HG03066 (cell line): ENCODE results near the gene CCDC183.
"Not testable (repeated sequence)": the region's sequence is repeated elsewhere in the genome, so short reads cannot be mapped to it uniquely, and the experiment has no call there.

ENCODE experiments used
- ATAC-seq: cut with Tn5 transposase; IDR thresholded peaks from one replicate; pipeline ENCODE4 v1.9.1; 2021; ENCODE audit warnings: low read depth; ENCODE audit not compliant: unreplicated experiment

The CCDC183 gene

GRCh38 chr9:136823136-136824046 lies 27.3 kb downstream of the CCDC183 start:
- ATAC-seq = no peak

GRCh38 chr9:136824496-136825225 lies 28.5 kb downstream of the CCDC183 start:
- ATAC-seq = no peak

DNA sequence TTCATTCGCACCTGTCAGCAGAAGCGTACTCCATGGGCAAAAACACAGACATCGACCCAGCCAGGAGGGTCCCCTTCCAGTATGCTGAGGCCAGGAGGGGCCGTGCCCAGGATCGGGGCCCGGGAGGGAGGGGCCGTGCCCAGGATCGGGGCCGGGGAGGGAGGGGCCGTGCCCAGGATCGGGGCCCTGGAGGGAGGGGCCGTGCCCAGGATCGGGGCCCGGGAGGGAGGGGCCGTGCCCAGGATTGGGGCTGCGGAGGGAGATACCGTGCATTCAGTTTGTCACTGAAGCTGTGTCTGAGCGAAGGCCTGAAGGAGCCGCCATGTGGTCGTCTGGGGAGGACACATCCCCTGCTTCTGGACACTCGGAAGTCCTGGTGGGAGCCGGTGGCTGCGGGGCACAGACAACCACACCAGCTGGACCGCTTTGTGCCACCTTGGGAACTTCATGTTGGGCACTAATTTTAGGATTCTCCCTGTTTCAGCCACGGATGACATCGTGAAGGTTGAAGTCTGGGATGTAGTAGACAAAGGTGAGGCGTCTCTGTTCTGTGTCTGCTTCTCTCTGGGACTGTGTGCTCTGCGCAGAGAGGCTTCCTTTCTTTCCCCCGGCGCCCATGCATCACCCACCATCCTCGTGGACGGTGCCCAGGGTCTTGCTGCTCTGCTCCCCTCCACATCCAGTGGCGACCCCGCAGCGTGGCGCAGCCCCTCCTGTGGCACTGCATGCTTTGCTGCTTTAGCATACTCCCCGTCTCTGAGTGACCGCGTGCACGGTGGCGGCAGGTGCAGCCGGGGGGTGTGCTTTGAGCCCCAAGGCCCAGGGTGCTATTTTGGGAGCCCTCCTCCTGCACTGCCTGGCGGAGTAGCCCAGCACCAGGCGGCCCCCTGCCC lies 29.4 kb downstream of the CCDC183 start:
- no peak for ATAC-seq

GRCh38 chr9:136826188-136826541 lies 30.0 kb downstream of the CCDC183 start:
- no peak for ATAC-seq

DNA sequence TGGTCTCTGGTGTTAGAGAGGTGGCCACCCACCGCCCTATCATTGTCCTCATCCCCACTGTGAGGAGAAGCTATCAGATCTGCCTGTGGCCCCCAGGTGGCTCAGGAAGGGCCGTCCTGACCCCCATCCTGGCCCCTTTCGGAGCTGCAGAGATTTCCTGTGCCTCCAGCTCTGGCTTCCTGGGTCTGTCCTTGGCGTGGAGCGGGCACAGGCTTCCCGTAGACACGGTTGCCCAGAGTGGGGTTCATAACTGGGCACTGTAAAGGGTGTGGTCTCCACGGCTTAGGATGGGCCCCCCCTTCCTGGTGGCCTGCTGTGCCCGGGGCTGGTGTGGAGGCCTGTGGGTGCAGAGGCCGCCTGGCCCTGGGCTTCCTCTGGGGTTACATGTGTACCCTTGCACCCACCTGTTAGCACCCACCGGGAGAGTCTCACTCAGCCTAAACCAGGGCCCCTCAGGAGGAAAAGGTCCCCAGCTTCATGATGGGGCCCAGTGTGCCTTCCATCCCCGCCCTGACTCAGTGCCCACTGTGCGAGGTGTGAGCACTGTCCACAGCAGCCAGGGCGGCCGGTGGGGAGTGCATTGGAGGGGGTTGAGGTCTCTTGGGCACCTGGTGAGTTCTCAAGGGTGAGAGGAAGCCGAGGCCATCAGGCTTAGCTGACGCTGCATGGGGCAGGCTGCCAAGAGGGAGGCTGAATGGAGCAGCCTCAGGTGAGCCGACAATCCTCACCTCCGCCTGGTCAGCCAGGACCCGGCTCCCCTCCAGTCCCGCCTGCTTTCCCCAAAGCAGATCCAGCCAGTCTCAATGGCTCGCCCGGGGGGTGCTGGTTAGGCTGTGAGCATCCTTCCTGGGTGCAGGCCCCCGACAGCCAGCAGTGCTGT lies 30.8 kb downstream of the CCDC183 start:
- no peak for ATAC-seq

- no peak for ATAC-seq
These were observed 31.8 kb downstream of the CCDC183 start for GRCh38 chr9:136827794-136828473.

DNA sequence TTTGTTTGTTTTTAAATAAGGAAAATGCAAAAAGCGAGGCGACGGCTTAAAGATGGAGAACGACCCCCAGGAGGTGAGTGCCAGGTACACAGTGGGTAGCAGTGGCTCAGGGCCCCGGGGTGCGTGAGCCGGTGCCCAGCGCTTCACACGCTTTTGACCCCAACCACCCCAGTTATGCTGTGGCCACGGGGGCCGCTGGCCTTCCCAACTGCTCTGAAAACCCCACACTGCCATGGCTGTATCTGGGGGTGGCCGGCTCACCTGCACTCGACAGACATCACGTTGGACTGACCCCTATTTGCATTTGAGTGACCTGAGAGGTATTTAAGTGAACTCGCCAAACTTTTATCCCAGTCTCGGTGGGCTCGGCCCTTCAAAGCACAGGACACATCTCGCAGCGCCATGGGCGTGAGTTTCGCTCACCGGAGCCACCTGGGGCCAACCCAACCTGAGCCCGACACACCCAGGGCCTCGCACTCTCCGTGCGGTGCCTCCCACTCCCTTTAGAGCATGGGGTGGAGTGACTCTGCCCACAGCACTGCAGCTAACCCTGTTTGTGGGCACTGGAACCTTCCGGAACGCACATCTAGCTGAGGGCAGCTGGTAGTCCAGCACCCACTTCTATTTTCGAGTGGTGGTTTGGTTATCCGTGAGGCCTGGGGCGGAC lies 32.5 kb downstream of the CCDC183 start:
- ATAC-seq = no peak

DNA sequence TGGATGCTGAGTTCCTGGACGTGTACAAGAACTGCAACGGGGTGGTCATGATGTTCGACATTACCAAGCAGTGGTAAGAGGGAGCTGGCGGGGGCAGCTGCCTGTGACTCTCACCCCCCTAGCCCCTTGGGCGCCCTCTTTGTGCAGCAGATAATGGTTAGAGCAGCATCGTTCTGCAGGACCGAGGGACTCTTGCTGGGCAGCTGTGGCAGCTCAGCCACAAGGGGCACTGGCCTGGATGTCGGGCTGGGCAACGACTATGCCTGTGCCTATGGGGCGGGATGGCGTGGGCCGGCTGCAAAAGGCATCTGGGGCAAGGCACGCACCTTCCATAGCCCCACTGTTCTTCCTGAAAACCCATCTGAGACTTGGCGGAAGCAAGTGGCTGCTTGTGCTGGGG lies 33.3 kb downstream of the CCDC183 start:
- ATAC-seq = no peak

DNA sequence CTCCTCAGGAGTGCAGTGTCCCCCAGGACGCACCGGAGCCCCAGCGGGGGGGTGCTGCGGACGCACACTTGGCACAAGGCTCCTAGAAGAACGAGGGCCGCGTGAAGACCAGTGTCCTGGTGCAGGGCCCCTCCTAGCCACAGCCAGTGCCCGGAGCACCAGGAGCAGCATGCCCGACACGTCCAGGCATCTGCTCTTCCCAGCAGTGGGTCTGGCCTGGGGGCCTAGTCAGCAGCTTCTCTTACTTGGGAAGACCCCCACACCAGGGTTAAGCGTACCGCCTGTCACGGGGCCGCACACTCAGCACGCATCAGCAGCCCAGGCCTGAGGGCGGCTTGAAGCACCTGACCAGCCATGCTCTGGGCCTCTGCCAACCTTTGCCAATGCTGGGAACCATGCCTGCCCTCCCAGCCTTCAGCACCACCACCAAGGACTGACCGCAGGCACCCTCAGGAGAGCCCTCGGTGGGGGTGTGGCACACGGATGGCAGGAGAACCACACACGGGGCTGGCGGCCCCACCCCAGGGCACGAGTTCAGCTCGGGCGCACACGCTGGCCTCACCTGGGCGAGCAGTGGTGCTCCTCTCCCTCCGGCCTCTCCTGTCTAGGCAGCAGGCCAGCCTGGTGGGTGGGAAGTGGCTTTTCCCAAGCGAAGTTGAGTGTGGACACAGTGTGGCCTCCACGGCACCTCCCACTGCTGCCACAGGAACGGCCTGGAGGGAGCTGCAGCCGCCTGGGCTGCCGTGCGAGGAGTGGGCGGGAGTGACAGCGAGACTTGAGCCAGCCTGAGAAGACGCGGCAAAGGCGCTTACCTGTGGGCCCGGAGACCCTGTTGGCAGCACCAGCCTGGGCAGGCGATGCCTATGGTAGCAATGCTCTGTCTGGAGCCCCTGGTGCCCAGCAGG lies 34.1 kb downstream of the CCDC183 start:
- no peak for ATAC-seq

DNA sequence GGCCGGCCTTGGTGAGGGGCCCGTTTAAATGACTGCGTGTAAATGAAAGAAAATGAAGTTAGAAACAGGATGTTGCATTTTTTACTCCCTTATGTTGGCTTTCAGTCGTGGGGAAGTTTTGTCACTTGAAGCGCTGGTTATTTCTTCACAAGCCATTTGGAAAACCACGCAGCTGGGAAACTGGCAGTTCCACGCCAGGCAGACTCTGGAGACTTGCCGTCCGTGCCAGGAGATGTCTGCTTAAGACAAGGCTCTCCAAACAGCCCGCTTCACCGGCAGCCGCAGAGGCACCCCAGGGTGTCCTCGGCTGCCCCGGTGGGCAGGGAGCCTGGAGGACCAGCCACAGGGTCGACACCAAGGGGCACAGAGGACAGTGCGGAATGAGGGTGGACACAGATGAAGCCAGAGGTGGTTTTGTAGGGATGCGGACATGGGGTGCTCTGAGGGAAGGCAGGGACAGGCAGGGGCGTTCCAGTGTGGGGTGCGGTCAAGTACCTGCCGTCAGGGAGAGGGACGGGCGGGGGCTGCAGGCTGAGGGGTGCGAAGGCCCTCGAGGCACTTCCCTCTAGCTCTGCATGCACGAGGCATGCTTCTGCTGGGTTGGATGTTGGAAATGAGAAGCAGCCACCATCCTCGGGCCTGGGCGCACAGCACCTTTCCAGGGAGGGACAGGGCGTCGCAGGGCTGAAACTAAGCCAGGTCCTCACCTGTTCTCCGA lies 35.0 kb downstream of the CCDC183 start:
- no peak for ATAC-seq

GRCh38 chr9:136831720-136832104 lies 35.6 kb downstream of the CCDC183 start:
- no peak for ATAC-seq

GRCh38 chr9:136832581-136832980 lies 36.4 kb downstream of the CCDC183 start:
- no peak for ATAC-seq

DNA sequence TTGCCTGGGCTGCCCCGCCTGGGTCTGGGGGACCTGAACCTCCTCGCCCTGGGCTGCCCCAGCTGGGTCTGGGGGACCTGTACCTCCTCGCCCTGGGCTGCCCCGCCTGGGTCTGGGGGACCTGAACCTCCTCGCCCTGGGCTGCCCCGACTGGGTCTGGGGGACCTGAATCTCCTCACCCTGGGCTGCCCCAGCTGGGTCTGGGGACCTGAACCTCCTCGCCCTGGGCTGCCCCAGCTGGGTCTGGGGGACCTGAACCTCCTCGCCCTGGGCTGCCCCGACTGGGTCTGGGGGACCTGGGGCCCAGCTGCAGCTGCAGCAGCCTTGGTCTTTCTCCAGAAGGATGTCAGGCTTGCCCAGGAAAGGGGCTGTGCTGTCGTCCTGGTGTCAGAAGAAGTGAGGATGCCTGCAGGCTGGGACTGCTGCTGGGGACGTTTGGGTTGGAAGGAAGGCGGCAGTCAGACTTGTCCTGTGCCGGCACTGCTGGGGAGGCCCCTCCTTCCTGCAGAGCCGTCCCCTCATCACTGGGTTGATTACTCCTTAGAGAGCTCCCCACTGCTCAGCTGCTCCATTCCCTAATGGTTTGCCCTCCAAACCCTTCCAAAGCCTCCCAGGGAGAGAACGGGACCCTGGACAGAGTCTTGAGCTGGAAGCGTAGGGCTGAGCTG lies 37.4 kb downstream of the CCDC183 start:
- ATAC-seq = not testable (repeated sequence)

DNA sequence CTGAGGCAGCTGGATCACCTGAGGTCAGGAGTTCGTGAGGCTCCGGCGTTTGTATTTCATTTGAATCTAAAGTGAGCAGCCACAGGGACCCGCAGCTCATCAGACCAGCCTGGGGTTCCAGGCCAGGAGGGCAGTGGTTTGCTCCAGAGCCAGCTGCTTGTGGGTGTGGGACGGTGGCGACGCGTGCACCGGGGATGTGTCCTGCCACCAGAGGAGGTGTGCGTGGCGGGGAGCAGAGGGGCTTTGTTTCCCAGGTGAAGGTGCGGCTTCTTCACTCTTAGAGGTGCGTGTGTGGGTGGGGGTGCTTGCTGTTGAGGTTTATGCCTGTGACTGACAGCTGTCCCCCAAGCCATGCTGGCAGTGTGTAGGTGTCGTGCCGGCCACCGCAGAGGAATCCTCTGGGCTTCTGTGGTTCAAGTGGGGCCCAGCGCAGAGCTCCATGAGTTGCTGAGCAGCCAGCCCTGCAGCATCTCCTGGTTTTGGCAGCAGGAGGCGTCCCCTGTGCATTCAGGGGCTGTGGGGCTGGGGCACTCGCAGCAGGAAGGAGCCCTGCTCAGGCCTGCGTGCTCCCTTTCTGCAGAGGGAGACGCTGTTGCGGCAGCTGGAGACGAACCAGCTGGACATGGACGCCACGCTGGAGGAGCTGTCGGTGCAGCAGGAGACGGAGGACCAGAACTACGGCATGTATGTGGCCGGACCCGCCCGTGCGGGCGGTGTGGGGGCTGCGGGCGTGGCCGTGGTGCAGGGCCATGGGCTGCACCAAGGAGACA lies 39.2 kb downstream of the CCDC183 start:
- no peak for ATAC-seq

DNA sequence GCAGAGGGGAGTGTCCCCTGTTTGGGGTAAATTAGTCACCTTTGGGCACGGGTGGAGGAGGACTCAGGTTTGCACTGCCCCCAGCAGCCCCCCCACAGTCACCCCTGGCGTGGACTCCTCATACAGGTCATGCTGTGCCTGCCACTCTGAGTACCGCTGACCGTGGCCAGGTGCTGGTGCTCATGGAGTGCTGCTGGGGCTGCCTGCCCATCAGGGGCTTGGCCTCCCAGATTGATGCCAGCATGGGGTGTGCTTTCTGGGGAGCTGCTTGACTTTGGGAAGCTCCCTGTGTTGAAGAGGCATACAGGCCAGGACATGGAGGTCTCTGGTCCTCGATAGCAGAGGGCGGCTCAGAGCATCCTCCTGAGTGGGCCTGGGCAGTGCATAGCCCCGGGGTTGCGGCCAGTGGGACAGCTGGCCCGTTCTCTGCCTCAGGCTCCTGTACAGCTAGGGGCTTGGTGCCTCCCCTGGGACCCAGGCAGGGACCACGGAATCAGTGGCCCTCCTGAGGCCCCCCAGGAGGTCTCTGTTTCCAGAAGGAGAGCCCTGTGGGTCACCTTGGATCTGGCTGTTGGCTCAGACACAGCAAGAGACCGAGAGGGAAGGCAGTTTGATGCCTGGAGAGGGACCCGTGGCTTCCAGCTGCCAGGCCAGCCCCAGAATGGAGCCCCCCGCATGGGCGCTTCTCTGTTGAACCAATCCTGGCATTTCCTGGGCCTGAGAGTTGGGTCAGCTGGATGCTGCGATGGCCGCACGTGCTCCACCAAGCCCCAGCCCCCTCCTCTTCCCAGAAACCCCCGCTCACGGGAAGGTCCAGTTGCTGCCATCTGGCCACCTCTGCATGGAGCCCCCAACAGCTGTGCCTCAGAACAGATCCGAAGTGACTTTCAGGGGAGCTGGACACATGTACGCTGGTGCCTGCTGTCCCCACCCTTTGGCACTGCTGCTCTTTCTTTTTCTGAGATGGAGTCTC lies 40.1 kb downstream of the CCDC183 start:
- no peak for ATAC-seq
